ENCODE results near the gene NRP1.

- TF ChIP-seq CTCF (IDR thresholded peaks at IDR 0.05; ENCODE audit: low read length) (no peak), EZH2 (optimal IDR thresholded peaks at IDR 0.05; ENCODE audit: low read depth, low read length) (no peak)
Observed at GRCh38 chr10:33350041-33350440, 15.6 kb upstream of the NRP1 start.
